HEK293 (cell line): ENCODE results near the gene ARHGEF39.
A peak's percentile ranks its signal among the peaks of the same experiment; 100 is the strongest.

ENCODE experiments used
- GLI2 ChIP-seq: fragments of 450-650 bp; formaldehyde crosslinking; IDR thresholded peaks from 2 replicates; pipeline ENCODE4; 2017; ENCODE audit warnings: missing biosample characterization, missing genetic modification characterization, low read depth, borderline replicate concordance
- PRDM1 ChIP-seq: fragments of 450-650 bp; formaldehyde crosslinking; IDR thresholded peaks from 2 replicates; pipeline ENCODE4; 2016; ENCODE audit warnings: missing biosample characterization, missing genetic modification characterization
- ZBTB21 ChIP-seq: fragments of 450-650 bp; formaldehyde crosslinking; IDR thresholded peaks from 2 replicates; pipeline ENCODE4 v1.5.1; 2017; ENCODE audit warnings: missing biosample characterization, missing genetic modification characterization
- ZBTB7A ChIP-seq: fragments of 450-650 bp; formaldehyde crosslinking; IDR thresholded peaks from 2 replicates; pipeline ENCODE4 v1.5.1; 2016; ENCODE audit warnings: low read depth, missing biosample characterization, missing genetic modification characterization
- ZNF2 ChIP-seq: fragments of 450-650 bp; formaldehyde crosslinking; IDR thresholded peaks from 2 replicates; pipeline ENCODE4 v1.5.1; 2016; ENCODE audit warnings: missing biosample characterization, missing genetic modification characterization
- ZNF354C ChIP-seq: fragments of 450-650 bp; formaldehyde crosslinking; IDR thresholded peaks from 2 replicates; pipeline ENCODE4 v1.5.1; 2016; ENCODE audit warnings: missing biosample characterization, missing genetic modification characterization, low read depth, borderline replicate concordance
- ZNF416 ChIP-seq: fragments of 450-650 bp; formaldehyde crosslinking; IDR thresholded peaks from 2 replicates; pipeline ENCODE4 v1.5.1; 2016; ENCODE audit warnings: missing biosample characterization, missing genetic modification characterization
- ZNF423 ChIP-seq: fragments of 450-650 bp; formaldehyde crosslinking; IDR thresholded peaks from 2 replicates; pipeline ENCODE4 v1.5.1; 2016; ENCODE audit warnings: missing biosample characterization, missing genetic modification characterization
- ZNF558 ChIP-seq: fragments of 450-650 bp; formaldehyde crosslinking; IDR thresholded peaks from 2 replicates; pipeline ENCODE4 v1.5.1; 2016; ENCODE audit warnings: missing biosample characterization, missing genetic modification characterization
- ZNF571 ChIP-seq: fragments of 450-650 bp; formaldehyde crosslinking; IDR thresholded peaks from 2 replicates; pipeline ENCODE4 v1.5.0; 2017; ENCODE audit warnings: missing biosample characterization, missing genetic modification characterization
- ZNF707 ChIP-seq: fragments of 450-650 bp; formaldehyde crosslinking; IDR thresholded peaks from 2 replicates; pipeline ENCODE4 v1.5.1; 2016; ENCODE audit warnings: missing biosample characterization, missing genetic modification characterization
- ZNF791 ChIP-seq: fragments of 450-650 bp; formaldehyde crosslinking; IDR thresholded peaks from 2 replicates; pipeline ENCODE4 v1.5.1; 2016; ENCODE audit warnings: missing biosample characterization, missing genetic modification characterization
- ZSCAN16 ChIP-seq: fragments of 450-650 bp; formaldehyde crosslinking; IDR thresholded peaks from 2 replicates; pipeline ENCODE4 v1.5.1; 2016; ENCODE audit warnings: missing biosample characterization, missing genetic modification characterization
- ZSCAN30 ChIP-seq: fragments of 450-650 bp; IDR thresholded peaks from 2 replicates; pipeline ENCODE4 v1.5.1; 2018; ENCODE audit warnings: missing biosample characterization, mild to moderate bottlenecking, missing genetic modification characterization, moderate library complexity
- ZXDB ChIP-seq: fragments of 450-650 bp; formaldehyde crosslinking; IDR thresholded peaks from 2 replicates; pipeline ENCODE4 v1.5.1; 2016; ENCODE audit warnings: missing biosample characterization, missing genetic modification characterization
- TF ChIP-seq, protein P1 (sequence below): fragments of 450-650 bp; formaldehyde crosslinking; IDR thresholded peaks from 2 replicates; pipeline ENCODE4 v1.5.1; 2016; ENCODE audit warnings: missing biosample characterization, missing genetic modification characterization
- TF ChIP-seq, protein P2 (sequence below): fragments of 450-650 bp; formaldehyde crosslinking; IDR thresholded peaks from 2 replicates; pipeline ENCODE4 v1.5.1; 2016; ENCODE audit warnings: missing biosample characterization, missing genetic modification characterization
- TF ChIP-seq, protein P3 (sequence below): fragments of 450-650 bp; formaldehyde crosslinking; IDR thresholded peaks from 2 replicates; pipeline ENCODE4 v1.5.1; 2016; ENCODE audit warnings: missing biosample characterization, missing genetic modification characterization
- TF ChIP-seq, protein P4 (sequence below): fragments of 450-650 bp; formaldehyde crosslinking; IDR thresholded peaks from 2 replicates; pipeline ENCODE4 v1.5.1; 2017; ENCODE audit warnings: missing biosample characterization, missing genetic modification characterization
- TF ChIP-seq, protein P5 (sequence below): fragments of 450-650 bp; formaldehyde crosslinking; IDR thresholded peaks from 2 replicates; pipeline ENCODE4 v1.5.1; 2016; ENCODE audit warnings: missing biosample characterization, missing genetic modification characterization
- TF ChIP-seq, protein P6 (sequence below): fragments of 450-650 bp; formaldehyde crosslinking; IDR thresholded peaks from 2 replicates; pipeline ENCODE4 v1.5.1; 2016; ENCODE audit warnings: missing biosample characterization, missing genetic modification characterization
- TF ChIP-seq, protein P7 (sequence below): fragments of 450-650 bp; formaldehyde crosslinking; IDR thresholded peaks from 2 replicates; pipeline ENCODE4 v1.5.1; 2016; ENCODE audit warnings: missing biosample characterization, missing genetic modification characterization, borderline replicate concordance

ARHGEF39 gene

DNA sequence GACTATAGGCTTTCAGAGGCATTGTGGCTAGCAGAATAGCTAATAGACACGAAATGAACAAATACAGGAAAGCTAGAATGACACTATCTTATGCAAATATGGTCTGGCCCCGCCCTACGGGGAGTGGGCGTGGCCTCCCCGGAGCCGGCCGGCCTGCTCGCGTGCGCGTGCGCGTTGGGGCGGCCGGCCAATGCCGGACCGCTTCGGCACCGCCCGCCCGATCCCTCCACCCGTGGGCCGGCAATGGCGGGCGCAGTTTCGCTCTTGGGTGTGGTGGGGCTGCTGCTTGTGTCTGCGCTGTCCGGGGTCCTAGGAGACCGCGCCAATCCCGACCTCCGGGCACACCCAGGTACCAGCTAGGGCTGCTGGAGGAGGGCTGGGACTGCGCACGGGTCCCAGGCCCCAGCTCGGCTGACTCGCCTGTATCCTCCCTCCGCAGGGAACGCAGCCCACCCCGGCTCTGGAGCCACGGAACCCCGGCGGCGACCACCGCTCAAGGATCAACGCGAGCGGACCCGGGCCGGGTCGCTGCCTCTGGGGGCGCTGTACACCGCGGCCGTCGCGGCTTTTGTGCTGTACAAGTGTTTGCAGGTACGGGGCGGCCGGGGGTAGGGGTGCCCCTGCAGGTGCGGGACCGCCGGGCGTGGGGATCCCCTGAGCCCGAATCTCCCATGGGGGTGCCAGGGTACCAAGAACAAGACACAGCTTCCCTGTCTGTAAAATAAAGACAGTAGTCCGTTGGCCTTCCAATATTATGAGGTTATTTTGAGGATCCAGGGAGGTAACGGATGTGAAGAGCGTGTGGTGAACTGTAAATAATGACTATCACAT is 6.6 kb downstream of the ARHGEF39 start, which contains the start of gene CCDC107 (continued):
- TF ChIP-seq, protein P1, sequence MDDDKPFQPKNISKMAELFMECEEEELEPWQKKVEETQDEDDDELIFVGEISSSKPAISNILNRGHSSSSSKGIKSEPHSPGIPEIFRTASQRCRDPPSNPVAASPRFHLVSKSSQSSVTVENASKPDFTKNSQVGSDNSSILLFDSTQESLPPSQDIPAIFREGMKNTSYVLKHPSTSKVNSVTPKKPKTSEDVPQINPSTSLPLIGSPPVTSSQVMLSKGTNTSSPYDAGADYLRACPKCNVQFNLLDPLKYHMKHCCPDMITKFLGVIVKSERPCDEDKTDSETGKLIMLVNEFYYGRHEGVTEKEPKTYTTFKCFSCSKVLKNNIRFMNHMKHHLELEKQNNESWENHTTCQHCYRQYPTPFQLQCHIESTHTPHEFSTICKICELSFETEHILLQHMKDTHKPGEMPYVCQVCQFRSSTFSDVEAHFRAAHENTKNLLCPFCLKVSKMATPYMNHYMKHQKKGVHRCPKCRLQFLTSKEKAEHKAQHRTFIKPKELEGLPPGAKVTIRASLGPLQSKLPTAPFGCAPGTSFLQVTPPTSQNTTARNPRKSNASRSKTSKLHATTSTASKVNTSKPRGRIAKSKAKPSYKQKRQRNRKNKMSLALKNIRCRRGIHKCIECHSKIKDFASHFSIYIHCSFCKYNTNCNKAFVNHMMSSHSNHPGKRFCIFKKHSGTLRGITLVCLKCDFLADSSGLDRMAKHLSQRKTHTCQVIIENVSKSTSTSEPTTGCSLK (tag by site-specific recombination): no peak
- TF ChIP-seq, protein P2, sequence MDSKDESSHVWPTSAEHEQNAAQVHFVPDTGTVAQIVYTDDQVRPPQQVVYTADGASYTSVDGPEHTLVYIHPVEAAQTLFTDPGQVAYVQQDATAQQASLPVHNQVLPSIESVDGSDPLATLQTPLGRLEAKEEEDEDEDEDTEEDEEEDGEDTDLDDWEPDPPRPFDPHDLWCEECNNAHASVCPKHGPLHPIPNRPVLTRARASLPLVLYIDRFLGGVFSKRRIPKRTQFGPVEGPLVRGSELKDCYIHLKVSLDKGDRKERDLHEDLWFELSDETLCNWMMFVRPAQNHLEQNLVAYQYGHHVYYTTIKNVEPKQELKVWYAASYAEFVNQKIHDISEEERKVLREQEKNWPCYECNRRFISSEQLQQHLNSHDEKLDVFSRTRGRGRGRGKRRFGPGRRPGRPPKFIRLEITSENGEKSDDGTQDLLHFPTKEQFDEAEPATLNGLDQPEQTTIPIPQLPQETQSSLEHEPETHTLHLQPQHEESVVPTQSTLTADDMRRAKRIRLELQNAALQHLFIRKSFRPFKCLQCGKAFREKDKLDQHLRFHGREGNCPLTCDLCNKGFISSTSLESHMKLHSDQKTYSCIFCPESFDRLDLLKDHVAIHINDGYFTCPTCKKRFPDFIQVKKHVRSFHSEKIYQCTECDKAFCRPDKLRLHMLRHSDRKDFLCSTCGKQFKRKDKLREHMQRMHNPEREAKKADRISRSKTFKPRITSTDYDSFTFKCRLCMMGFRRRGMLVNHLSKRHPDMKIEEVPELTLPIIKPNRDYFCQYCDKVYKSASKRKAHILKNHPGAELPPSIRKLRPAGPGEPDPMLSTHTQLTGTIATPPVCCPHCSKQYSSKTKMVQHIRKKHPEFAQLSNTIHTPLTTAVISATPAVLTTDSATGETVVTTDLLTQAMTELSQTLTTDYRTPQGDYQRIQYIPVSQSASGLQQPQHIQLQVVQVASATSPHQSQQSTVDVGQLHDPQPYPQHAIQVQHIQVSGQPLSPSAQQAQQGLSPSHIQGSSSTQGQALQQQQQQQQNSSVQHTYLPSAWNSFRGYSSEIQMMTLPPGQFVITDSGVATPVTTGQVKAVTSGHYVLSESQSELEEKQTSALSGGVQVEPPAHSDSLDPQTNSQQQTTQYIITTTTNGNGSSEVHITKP: peak; percentile 14; the same call in 1 of the 2 replicates
- TF ChIP-seq ZXDB (tag by site-specific recombination): peak; percentile 96
- TF ChIP-seq PRDM1 (tag by site-specific recombination): no peak
- no peak for TF ChIP-seq ZNF707 (tag by site-specific recombination)
- no peak for TF ChIP-seq ZNF571 (tag by site-specific recombination)
- TF ChIP-seq ZBTB7A: 0 out of 2 replicates have a peak, but pooled peaks have one; percentile 38
- TF ChIP-seq, protein P3, sequence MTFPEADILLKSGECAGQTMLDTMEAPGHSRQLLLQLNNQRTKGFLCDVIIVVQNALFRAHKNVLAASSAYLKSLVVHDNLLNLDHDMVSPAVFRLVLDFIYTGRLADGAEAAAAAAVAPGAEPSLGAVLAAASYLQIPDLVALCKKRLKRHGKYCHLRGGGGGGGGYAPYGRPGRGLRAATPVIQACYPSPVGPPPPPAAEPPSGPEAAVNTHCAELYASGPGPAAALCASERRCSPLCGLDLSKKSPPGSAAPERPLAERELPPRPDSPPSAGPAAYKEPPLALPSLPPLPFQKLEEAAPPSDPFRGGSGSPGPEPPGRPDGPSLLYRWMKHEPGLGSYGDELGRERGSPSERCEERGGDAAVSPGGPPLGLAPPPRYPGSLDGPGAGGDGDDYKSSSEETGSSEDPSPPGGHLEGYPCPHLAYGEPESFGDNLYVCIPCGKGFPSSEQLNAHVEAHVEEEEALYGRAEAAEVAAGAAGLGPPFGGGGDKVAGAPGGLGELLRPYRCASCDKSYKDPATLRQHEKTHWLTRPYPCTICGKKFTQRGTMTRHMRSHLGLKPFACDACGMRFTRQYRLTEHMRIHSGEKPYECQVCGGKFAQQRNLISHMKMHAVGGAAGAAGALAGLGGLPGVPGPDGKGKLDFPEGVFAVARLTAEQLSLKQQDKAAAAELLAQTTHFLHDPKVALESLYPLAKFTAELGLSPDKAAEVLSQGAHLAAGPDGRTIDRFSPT (tag by site-specific recombination): peak; percentile 61
- TF ChIP-seq, protein P4, sequence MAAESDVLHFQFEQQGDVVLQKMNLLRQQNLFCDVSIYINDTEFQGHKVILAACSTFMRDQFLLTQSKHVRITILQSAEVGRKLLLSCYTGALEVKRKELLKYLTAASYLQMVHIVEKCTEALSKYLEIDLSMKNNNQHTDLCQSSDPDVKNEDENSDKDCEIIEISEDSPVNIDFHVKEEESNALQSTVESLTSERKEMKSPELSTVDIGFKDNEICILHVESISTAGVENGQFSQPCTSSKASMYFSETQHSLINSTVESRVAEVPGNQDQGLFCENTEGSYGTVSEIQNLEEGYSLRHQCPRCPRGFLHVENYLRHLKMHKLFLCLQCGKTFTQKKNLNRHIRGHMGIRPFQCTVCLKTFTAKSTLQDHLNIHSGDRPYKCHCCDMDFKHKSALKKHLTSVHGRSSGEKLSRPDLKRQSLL (tag by site-specific recombination): peak; percentile 90
- TF ChIP-seq ZSCAN16 (tag by site-specific recombination): no peak
- TF ChIP-seq ZBTB21 (tag by site-specific recombination): no peak
- no peak for TF ChIP-seq ZNF558
- TF ChIP-seq, protein P5, sequence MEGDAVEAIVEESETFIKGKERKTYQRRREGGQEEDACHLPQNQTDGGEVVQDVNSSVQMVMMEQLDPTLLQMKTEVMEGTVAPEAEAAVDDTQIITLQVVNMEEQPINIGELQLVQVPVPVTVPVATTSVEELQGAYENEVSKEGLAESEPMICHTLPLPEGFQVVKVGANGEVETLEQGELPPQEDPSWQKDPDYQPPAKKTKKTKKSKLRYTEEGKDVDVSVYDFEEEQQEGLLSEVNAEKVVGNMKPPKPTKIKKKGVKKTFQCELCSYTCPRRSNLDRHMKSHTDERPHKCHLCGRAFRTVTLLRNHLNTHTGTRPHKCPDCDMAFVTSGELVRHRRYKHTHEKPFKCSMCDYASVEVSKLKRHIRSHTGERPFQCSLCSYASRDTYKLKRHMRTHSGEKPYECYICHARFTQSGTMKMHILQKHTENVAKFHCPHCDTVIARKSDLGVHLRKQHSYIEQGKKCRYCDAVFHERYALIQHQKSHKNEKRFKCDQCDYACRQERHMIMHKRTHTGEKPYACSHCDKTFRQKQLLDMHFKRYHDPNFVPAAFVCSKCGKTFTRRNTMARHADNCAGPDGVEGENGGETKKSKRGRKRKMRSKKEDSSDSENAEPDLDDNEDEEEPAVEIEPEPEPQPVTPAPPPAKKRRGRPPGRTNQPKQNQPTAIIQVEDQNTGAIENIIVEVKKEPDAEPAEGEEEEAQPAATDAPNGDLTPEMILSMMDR (tag by site-specific recombination): peak; percentile 94
- no peak for TF ChIP-seq ZNF791 (tag by site-specific recombination)
- TF ChIP-seq ZNF423: 0 out of 2 replicates have a peak, but pooled peaks have one; percentile 15
- TF ChIP-seq ZNF354C (tag by site-specific recombination): no peak
- TF ChIP-seq ZSCAN30 (tag by site-specific recombination): peak; percentile 69
- TF ChIP-seq, protein P6, sequence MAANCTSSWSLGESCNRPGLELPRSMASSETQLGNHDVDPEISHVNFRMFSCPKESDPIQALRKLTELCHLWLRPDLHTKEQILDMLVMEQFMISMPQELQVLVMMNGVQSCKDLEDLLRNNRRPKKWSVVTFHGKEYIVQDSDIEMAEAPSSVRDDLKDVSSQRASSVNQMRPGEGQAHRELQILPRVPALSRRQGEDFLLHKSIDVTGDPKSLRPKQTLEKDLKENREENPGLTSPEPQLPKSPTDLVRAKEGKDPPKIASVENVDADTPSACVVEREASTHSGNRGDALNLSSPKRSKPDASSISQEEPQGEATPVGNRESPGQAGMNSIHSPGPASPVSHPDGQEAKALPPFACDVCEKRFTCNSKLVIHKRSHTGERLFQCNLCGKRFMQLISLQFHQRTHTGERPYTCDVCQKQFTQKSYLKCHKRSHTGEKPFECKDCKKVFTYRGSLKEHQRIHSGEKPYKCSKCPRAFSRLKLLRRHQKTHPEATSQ (tag by site-specific recombination): 0 out of 2 replicates have a peak, but pooled peaks have one; percentile 72
- peak; percentile 79 for TF ChIP-seq ZNF2 (tag by site-specific recombination)
- TF ChIP-seq, protein P7, sequence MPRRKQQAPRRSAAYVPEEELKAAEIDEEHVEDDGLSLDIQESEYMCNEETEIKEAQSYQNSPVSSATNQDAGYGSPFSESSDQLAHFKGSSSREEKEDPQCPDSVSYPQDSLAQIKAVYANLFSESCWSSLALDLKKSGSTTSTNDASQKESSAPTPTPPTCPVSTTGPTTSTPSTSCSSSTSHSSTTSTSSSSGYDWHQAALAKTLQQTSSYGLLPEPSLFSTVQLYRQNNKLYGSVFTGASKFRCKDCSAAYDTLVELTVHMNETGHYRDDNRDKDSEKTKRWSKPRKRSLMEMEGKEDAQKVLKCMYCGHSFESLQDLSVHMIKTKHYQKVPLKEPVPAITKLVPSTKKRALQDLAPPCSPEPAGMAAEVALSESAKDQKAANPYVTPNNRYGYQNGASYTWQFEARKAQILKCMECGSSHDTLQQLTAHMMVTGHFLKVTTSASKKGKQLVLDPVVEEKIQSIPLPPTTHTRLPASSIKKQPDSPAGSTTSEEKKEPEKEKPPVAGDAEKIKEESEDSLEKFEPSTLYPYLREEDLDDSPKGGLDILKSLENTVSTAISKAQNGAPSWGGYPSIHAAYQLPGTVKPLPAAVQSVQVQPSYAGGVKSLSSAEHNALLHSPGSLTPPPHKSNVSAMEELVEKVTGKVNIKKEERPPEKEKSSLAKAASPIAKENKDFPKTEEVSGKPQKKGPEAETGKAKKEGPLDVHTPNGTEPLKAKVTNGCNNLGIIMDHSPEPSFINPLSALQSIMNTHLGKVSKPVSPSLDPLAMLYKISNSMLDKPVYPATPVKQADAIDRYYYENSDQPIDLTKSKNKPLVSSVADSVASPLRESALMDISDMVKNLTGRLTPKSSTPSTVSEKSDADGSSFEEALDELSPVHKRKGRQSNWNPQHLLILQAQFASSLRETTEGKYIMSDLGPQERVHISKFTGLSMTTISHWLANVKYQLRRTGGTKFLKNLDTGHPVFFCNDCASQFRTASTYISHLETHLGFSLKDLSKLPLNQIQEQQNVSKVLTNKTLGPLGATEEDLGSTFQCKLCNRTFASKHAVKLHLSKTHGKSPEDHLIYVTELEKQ: no peak
- no peak for TF ChIP-seq ZNF416 (tag by site-specific recombination)
- no peak for TF ChIP-seq GLI2 (tag by site-specific recombination)
